GM12801 (cell line): ENCODE measurements around the gene SMURF1.

Source experiments
- TF ChIP-seq, protein P1 (sequence below): IDR thresholded peaks from one replicate; pipeline ENCODE4 v1.5.1; 2011; ENCODE audit warnings: control low read depth; ENCODE audit not compliant: insufficient read length; ENCODE audit errors: extremely low read depth

The SMURF1 gene

DNA sequence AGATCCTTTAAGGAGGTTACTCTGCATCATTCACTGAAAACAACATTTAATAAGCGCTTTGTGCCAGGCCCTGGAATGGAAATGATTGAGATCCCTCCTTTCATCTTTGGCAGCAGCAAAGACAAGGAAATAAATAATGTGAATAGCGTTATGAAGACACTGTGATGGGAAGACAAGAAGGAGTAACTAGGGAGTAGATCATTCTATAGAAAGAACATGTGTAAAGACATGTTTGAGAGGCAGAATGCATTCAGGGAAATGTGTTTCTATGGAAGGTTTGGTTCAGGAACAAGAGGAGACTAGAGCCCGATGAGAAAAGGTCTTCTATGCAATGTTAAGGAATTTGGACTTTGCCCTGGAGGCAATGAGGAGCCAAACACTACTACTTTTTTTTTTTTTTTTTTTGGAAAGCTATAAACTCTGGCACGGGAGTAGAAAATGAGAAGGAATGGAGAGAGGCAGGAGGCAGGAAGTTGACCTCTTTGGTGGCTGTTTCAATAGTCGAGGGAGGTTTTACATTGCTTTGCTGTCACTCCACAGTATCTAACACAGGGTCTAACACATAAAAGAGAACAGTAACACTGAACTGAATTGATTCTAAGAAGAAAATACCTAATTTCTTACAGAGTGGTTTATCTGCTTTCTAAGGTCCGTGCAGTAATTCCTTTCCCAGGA, 44.9 kb downstream of the SMURF1 start:
- TF ChIP-seq, protein P1, sequence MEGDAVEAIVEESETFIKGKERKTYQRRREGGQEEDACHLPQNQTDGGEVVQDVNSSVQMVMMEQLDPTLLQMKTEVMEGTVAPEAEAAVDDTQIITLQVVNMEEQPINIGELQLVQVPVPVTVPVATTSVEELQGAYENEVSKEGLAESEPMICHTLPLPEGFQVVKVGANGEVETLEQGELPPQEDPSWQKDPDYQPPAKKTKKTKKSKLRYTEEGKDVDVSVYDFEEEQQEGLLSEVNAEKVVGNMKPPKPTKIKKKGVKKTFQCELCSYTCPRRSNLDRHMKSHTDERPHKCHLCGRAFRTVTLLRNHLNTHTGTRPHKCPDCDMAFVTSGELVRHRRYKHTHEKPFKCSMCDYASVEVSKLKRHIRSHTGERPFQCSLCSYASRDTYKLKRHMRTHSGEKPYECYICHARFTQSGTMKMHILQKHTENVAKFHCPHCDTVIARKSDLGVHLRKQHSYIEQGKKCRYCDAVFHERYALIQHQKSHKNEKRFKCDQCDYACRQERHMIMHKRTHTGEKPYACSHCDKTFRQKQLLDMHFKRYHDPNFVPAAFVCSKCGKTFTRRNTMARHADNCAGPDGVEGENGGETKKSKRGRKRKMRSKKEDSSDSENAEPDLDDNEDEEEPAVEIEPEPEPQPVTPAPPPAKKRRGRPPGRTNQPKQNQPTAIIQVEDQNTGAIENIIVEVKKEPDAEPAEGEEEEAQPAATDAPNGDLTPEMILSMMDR, result no peak

DNA sequence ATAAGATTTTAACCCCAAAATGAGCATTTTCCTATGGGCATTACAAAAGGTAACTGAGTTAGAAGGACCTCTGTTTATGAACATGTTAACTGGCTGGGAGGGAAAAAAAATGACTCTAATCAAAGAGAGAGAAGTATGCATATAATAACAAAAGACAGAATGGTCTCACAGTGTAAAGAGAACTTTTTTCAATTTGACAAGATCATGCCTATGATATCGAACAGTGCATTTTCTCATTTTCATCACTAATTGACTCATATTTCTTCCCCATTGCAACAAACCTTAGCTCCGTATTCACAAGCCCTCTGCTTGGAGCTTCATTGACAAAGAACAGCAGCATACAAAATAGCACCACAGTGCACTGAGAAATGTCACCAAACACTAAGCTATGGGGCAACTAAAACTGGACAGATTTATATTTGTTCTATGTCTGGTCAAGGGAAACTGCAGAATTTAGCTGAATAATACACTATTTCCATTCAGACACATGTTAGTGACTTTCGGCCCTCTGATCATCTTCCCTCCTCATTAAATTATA, 45.6 kb downstream of the SMURF1 start:
- TF ChIP-seq, protein P1, result no peak

DNA sequence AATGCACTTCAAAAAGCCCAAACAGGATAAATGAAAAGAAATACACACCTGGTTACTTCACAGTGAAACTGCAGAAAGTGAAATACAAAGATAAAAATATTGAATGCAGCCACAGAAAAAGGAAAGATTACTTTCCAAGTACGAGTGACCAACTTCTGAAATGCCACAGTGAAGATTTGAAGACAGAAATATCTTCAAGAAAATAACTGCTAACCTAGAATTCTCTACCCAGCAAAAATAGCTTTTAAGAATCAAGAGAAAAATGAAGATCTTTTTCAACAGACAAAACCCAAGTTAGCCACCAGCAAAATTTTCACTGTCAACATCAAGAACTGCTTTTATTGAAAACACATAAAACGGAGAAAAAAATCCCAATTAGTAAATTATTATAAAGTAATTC, 46.2 kb downstream of the SMURF1 start:
- TF ChIP-seq, protein P1, result no peak

DNA sequence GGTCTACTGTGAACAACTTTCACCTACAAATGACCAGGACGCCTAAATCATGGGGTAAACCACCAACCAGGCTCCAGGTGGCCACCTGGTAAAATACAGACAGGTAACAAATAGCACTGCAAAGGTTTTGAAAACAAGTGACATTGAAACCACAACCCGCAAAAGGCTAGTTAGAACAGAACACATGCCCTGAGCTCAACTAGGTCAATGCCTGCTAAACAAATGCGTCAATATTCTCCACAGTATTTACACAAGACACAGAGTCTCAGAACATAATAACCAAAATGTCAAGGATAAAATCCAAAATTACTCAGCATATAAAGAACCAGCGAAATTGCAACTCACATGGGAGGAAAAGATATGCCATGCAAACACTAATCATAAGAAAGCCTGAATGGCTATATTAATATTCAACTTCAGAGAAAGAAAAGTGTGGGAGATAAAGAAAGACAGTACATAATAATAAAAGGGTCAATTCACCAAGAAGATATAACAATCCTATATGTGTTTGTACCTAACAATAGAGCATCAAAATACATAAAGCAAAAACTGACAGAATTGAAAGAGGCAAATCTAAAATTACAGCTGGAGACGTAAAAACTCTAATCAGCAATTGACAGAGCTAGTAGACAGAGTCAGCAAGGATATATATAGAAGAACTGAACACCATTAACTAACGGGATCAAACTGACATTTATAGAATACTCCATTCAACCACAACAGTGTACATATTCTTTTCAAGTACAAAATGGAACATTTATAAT, 47.6 kb downstream of the SMURF1 start:
- TF ChIP-seq, protein P1, result no peak

DNA sequence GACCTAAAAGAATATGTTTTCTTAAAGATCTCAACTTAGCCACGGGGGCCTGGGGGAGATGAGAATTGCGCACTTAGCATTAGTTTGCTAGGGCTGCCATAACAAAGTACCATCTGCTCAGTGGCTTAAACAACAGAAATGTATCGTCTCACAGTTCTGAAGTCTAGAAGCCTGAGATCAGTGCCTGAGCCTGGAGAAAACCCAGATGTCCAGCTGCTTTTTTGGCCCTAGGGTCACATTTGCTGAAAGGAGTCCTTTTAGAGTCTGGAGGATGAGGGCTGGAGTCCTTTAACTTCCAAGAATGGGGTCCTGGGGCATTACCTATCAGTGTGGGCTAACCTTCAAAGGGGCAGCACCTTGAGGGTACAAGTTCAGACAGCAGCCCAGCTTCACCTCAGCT, 48.2 kb downstream of the SMURF1 start:
- TF ChIP-seq, protein P1, result no peak

DNA sequence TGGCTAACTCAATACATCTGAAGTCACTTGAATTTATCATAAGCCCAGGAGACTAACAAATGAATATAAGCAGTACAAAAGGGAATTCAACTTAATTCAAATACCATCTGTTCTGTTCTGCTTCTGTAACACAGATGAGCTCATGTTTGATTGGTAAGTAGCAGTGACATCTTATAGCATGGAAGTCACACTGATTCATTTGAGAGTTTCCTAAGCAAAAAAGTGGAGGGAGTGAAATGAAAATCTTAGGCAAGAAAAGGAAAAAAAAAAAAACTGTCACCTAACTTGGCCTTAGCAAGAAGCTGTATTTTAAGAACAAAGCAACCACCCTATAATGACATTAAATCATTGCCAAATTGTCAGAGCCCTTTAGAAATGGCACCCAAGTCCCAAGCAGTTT, 49.5 kb downstream of the SMURF1 start:
- TF ChIP-seq, protein P1, result no peak

DNA sequence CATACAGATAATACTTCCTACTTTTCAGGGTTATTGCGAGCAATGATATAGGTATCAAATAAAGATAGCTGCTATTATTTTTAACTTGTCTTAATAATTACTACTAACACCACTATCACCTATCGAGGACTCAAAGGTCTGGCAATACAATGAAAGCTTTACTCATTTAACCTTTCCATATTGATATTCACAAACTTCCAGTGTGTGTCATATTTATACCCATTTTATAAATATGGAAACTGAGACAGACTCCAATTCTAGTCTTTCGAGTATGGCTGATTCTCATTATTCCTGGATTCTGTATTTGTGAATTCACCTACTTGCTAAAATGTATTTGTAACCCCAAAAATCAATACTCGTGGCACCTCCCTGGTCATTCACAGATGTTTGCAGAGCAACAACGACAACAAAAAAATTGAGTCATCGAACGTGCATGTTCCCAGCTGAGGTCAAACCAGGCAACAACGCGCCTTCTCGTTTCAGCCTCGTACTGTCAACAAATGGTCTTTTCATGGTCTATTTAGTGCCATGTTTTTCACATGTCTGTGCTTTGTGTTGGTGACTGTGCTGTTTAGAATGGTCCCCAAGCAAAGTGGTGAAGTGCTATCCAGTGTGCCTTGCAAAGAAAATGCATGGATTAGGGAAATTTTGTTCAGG, 51.7 kb downstream of the SMURF1 start:
- TF ChIP-seq, protein P1, result no peak
